Adrenal gland (tissue), 5 donors: ENCODE data around the gene CLEC14A.

ENCODE experiments used
- POLR2A ChIP-seq, 2 donors: fragments of 450-650 bp; IDR thresholded peaks; one replicate each; pipeline ENCODE4 v1.6.1; 2017; ENCODE audit warnings: antibody characterized with exemption in 2 of 2, mild to moderate bottlenecking in 2 of 2, moderate library complexity in 1 of 2
- TF ChIP-seq, protein P1 (sequence below), 6 experiments: fragments of 450-650 bp in 4 of 6; fragments of 200-600 bp in 2 of 6; sonication (generic) in 1 of 6; IDR thresholded peaks; 1 replicate in 5 of 6; 2 replicates in 1 of 6; pipeline versions ENCODE4 v1.5.1 to v1.8.0; 2016 to 2021; ENCODE audit warnings: antibody characterized with exemption in 6 of 6, mild to moderate bottlenecking in 2 of 6, moderate library complexity in 1 of 6
- donor health status: DM: no; HTN: no; CAD: no.

DNA sequence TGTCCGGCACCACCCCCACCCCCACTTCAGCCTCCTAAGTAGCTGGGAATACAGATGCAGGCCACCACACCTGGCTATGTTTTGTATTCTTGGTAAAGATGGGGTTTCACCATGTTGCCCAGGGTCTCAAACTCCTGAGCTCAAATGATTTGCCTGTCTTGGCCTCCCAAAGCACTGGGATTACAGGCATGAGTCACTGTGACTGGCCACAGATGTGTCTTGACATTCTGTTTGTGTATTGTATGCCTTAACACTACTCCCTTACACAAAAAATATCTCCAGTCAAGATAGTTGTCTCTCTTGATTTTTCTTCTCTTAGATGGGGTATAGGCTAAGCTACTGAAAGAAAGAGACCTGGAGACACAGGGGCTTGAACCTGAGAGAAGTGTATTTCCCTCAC lies 17.6 kb downstream of the CLEC14A start:
- TF ChIP-seq, protein P1, sequence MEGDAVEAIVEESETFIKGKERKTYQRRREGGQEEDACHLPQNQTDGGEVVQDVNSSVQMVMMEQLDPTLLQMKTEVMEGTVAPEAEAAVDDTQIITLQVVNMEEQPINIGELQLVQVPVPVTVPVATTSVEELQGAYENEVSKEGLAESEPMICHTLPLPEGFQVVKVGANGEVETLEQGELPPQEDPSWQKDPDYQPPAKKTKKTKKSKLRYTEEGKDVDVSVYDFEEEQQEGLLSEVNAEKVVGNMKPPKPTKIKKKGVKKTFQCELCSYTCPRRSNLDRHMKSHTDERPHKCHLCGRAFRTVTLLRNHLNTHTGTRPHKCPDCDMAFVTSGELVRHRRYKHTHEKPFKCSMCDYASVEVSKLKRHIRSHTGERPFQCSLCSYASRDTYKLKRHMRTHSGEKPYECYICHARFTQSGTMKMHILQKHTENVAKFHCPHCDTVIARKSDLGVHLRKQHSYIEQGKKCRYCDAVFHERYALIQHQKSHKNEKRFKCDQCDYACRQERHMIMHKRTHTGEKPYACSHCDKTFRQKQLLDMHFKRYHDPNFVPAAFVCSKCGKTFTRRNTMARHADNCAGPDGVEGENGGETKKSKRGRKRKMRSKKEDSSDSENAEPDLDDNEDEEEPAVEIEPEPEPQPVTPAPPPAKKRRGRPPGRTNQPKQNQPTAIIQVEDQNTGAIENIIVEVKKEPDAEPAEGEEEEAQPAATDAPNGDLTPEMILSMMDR (IDR thresholded peaks at IDR 0.05) = no peak
- no peak for TF ChIP-seq POLR2A (IDR thresholded peaks at IDR 0.05)
